ENCODE measurements around the gene GALR1.
A peak's percentile ranks its signal among the peaks of the same experiment; 100 is the strongest.
"Not testable (repeated sequence)": the region's sequence is repeated elsewhere in the genome, so short reads cannot be mapped to it uniquely, and the experiment has no call there.

Gene GALR1

GRCh38 chr18:77250926-77251729 is 1.5 kb downstream of the GALR1 start:
- DNase-seq = no peak

GRCh38 chr18:77251730-77252050 is 2.0 kb downstream of the GALR1 start:
- DNase-seq = no peak

- no peak for DNase-seq
Measured at GRCh38 chr18:77254711-77255405, 5.2 kb downstream of the GALR1 start.

GRCh38 chr18:77255426-77256105 is 5.9 kb downstream of the GALR1 start:
- DNase-seq = no peak

- no peak for DNase-seq
Measured at GRCh38 chr18:77262643-77263465, 13.2 kb downstream of the GALR1 start.

GRCh38 chr18:77263466-77263763 is 13.8 kb downstream of the GALR1 start:
- no peak for DNase-seq

GRCh38 chr18:77267969-77268368 is 18.3 kb downstream of the GALR1 start:
- no peak for DNase-seq

- no peak for DNase-seq
Measured at GRCh38 chr18:77268456-77268855, 18.8 kb downstream of the GALR1 start.

GRCh38 chr18:77271576-77272481 is 22.2 kb downstream of the GALR1 start:
- no peak for DNase-seq

GRCh38 chr18:77290841-77291240 is 41.2 kb downstream of the GALR1 start:
- DNase-seq = not testable (repeated sequence)

GRCh38 chr18:77298172-77298571 is 48.5 kb downstream of the GALR1 start:
- no peak for DNase-seq

- no peak for DNase-seq
Measured at GRCh38 chr18:77299706-77300105, 50.1 kb downstream of the GALR1 start.

- no peak for DNase-seq
Measured at GRCh38 chr18:77300579-77300978, 50.9 kb downstream of the GALR1 start.

GRCh38 chr18:77304268-77304667 is 54.6 kb downstream of the GALR1 start:
- DNase-seq = no peak

- DNase-seq = no peak
Measured at GRCh38 chr18:77305676-77306075, 56.0 kb downstream of the GALR1 start.

- DNase-seq = no peak
Measured at GRCh38 chr18:77308216-77308615, 58.6 kb downstream of the GALR1 start.

- DNase-seq = no peak
Measured at GRCh38 chr18:77314511-77314910, 64.9 kb downstream of the GALR1 start.

- DNase-seq = no peak
Measured at GRCh38 chr18:77314952-77315351, 65.3 kb downstream of the GALR1 start.

GRCh38 chr18:77316008-77316407 is 66.4 kb downstream of the GALR1 start:
- peak in 1 of 56 donors; percentile 16 for DNase-seq

- no peak for DNase-seq
Measured at GRCh38 chr18:77316641-77317040, 67.0 kb downstream of the GALR1 start.
